Esophagus squamous epithelium (tissue), 4 donors: Measurements from ENCODE around the gene SPRY4.
"Not testable (repeated sequence)": the region's sequence is repeated elsewhere in the genome, so short reads cannot be mapped to it uniquely, and the experiment has no call there.

Source experiments
- POLR2A ChIP-seq, 4 donors: fragments of 450-650 bp; IDR thresholded peaks; one replicate each; pipeline ENCODE4 v1.6.1; 2017; ENCODE audit warnings: antibody characterized with exemption in 4 of 4, mild to moderate bottlenecking in 4 of 4, moderate library complexity in 3 of 4
- TF ChIP-seq, protein P1 (sequence below), 6 experiments: fragments of 450-650 bp in 4 of 6; fragments of 200-600 bp in 2 of 6; sonication (generic) in 2 of 6; IDR thresholded peaks; one replicate each; pipeline ENCODE4 v1.5.1; 2016 to 2019; ENCODE audit warnings: antibody characterized with exemption in 6 of 6, mild to moderate bottlenecking in 4 of 6, moderate library complexity in 4 of 6

- TF ChIP-seq, protein P1, sequence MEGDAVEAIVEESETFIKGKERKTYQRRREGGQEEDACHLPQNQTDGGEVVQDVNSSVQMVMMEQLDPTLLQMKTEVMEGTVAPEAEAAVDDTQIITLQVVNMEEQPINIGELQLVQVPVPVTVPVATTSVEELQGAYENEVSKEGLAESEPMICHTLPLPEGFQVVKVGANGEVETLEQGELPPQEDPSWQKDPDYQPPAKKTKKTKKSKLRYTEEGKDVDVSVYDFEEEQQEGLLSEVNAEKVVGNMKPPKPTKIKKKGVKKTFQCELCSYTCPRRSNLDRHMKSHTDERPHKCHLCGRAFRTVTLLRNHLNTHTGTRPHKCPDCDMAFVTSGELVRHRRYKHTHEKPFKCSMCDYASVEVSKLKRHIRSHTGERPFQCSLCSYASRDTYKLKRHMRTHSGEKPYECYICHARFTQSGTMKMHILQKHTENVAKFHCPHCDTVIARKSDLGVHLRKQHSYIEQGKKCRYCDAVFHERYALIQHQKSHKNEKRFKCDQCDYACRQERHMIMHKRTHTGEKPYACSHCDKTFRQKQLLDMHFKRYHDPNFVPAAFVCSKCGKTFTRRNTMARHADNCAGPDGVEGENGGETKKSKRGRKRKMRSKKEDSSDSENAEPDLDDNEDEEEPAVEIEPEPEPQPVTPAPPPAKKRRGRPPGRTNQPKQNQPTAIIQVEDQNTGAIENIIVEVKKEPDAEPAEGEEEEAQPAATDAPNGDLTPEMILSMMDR (IDR thresholded peaks at IDR 0.05), result not testable (repeated sequence)
- not testable (repeated sequence) for TF ChIP-seq POLR2A (IDR thresholded peaks at IDR 0.05)
These were observed 60.7 kb downstream of the SPRY4 start for GRCh38 chr5:142264084-142264483.
